Mammary epithelial cell (primary cell): ENCODE measurements around the gene EVX2.

ENCODE experiments used
- EZH2 ChIP-seq: IDR thresholded peaks from 2 replicates; pipeline ENCODE4 v1.6.1; 2012; ENCODE audit warnings: low read length, inconsistent platforms, borderline replicate concordance
- TF ChIP-seq, protein P1 (sequence below), 2 donors: IDR thresholded peaks in 1 of 2; conservative IDR thresholded peaks in 1 of 2; 2 replicates each; pipeline ENCODE4 v1.5.1; 2011 to 2012; ENCODE audit warnings: inconsistent platforms in 2 of 2, low read length in 2 of 2, mild to moderate bottlenecking in 2 of 2, control low read depth in 1 of 2, low read depth in 1 of 2; ENCODE audit not compliant: insufficient read depth in 1 of 2; ENCODE audit errors: extremely low read depth in 1 of 2

GRCh38 chr2:176124947-176125771 is 41.4 kb upstream of the EVX2 start:
- TF ChIP-seq EZH2: peak; percentile 74
- TF ChIP-seq, protein P1, sequence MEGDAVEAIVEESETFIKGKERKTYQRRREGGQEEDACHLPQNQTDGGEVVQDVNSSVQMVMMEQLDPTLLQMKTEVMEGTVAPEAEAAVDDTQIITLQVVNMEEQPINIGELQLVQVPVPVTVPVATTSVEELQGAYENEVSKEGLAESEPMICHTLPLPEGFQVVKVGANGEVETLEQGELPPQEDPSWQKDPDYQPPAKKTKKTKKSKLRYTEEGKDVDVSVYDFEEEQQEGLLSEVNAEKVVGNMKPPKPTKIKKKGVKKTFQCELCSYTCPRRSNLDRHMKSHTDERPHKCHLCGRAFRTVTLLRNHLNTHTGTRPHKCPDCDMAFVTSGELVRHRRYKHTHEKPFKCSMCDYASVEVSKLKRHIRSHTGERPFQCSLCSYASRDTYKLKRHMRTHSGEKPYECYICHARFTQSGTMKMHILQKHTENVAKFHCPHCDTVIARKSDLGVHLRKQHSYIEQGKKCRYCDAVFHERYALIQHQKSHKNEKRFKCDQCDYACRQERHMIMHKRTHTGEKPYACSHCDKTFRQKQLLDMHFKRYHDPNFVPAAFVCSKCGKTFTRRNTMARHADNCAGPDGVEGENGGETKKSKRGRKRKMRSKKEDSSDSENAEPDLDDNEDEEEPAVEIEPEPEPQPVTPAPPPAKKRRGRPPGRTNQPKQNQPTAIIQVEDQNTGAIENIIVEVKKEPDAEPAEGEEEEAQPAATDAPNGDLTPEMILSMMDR (conservative IDR thresholded peaks at IDR 0.05 in 1 of 2, IDR thresholded peaks at IDR 0.05 in 1 of 2; ENCODE audit: extremely low read depth in 1 of 2, insufficient read depth in 1 of 2, low read depth in 1 of 2, low read length in 2 of 2): no peak
